Lung (tissue), 4 donors: ENCODE results near the gene CLEC9A. TPM values are rescaled to one million over a fixed set of nuclear protein-coding genes. Genes with fewer than 3 reads are reported as not detected.

ENCODE experiments used
- polyA plus RNA-seq, 2 donors: library from polyadenylated mRNA; stranded (reverse); fragments of 200-250 nt; gene quantifications; one replicate each; pipeline ENCODE4 v1.2.1, GENCODE V29; 2013
- total RNA-seq, 2 donors: library from RNA; depleted of rRNA in 1 of 2; stranded (reverse); fragments of >200 nt in 1 of 2; gene quantifications; one replicate each; pipeline ENCODE4 v1.2.1, GENCODE V29; 2014 to 2021
- donor health status: Bipolar disorder and iron deficiency.
- donor health status: healthy.
- donor health status: DM: yes; HTN: yes; CAD: no.

Gene CLEC9A
- total and polyA plus RNA-seq, 4 donors, result 0.12 to 0.60 (median 0.33) TPM

Other genes with a start within 250 kb of the CLEC9A start
- gene KLRF1, start 203.2 kb upstream of the CLEC9A start, total RNA-seq, result 1 to 10 TPM; 1.1 to 2.2 TPM
- gene KLRF1, start 203.2 kb upstream of the CLEC9A start, polyA plus RNA-seq, result 1 to 10 TPM; 1.4 TPM
- 10 to 100 TPM; 14.1 to 70.1 TPM for gene CLEC2B, start 161.3 kb upstream of the CLEC9A start, total RNA-seq
- gene CLEC2B, start 161.3 kb upstream of the CLEC9A start, polyA plus RNA-seq, result 10 to 100 TPM; 17.0 to 19.0 TPM
- not detected for gene KLRF2, start 149.2 kb upstream of the CLEC9A start, total RNA-seq
- not detected for gene KLRF2, start 149.2 kb upstream of the CLEC9A start, polyA plus RNA-seq
- not detected for gene CLEC2A, start 98.3 kb upstream of the CLEC9A start, total RNA-seq
- gene CLEC2A, start 98.3 kb upstream of the CLEC9A start, polyA plus RNA-seq, result not detected
- 10 to 100 TPM; 13.8 to 15.0 TPM for gene CLEC12A, start 59.3 kb upstream of the CLEC9A start, total RNA-seq
- 10 to 100 TPM; 19.2 to 21.9 TPM for gene CLEC12A, start 59.3 kb upstream of the CLEC9A start, polyA plus RNA-seq
- gene CLEC1B, start 31.6 kb upstream of the CLEC9A start, total RNA-seq, result 1 to 10 TPM in 1 of 2 donors, not detected in 1; 2.2 TPM
- gene CLEC1B, start 31.6 kb upstream of the CLEC9A start, polyA plus RNA-seq, result 1 to 10 TPM in 1 of 2 donors, under 1 TPM in 1; 0.57 to 1.5 TPM
- gene CLEC12B, start 20.1 kb upstream of the CLEC9A start, total RNA-seq, result 1 to 10 TPM; 2.6 to 3.2 TPM
- gene CLEC12B, start 20.1 kb upstream of the CLEC9A start, polyA plus RNA-seq, result 1 to 10 TPM in 1 of 2 donors, under 1 TPM in 1; 0.41 to 2.5 TPM
- gene CLEC1A, start 68.3 kb downstream of the CLEC9A start, total RNA-seq, result 10 to 100 TPM in 1 of 2 donors, 1 to 10 TPM in 1; 7.8 to 18.7 TPM
- 1 to 10 TPM; 6.8 to 9.9 TPM for gene CLEC1A, start 68.3 kb downstream of the CLEC9A start, polyA plus RNA-seq
- gene CLEC7A, start 99.5 kb downstream of the CLEC9A start, total RNA-seq, result 10 to 100 TPM; 16.8 to 50.8 TPM
- gene CLEC7A, start 99.5 kb downstream of the CLEC9A start, polyA plus RNA-seq, result 10 to 100 TPM; 18.4 to 45.4 TPM
- 10 to 100 TPM; 11.3 to 52.1 TPM for gene OLR1, start 141.4 kb downstream of the CLEC9A start, total RNA-seq
- 10 to 100 TPM; 18.6 to 24.6 TPM for gene OLR1, start 141.4 kb downstream of the CLEC9A start, polyA plus RNA-seq
- gene TMEM52B, start 148.3 kb downstream of the CLEC9A start, total RNA-seq, result 1 to 10 TPM; 1.3 to 2.3 TPM
- gene TMEM52B, start 148.3 kb downstream of the CLEC9A start, polyA plus RNA-seq, result 1 to 10 TPM in 1 of 2 donors, under 1 TPM in 1; 0.83 to 2.2 TPM
- gene GABARAPL1, start 182.2 kb downstream of the CLEC9A start, total RNA-seq, result 10 to 100 TPM; 62.9 to 88.5 TPM
- gene GABARAPL1, start 182.2 kb downstream of the CLEC9A start, polyA plus RNA-seq, result 10 to 100 TPM; 44.0 to 87.1 TPM